PFSK-1 (cell line): ENCODE results near the gene GRAMD1A.

ENCODE experiments used
- FOXP2 ChIP-seq: optimal IDR thresholded peaks from 2 replicates; pipeline ENCODE3; 2011; ENCODE audit warnings: borderline replicate concordance, control low read depth, inconsistent platforms; ENCODE audit not compliant: insufficient read depth; ENCODE audit errors: extremely low read length, extremely low read depth
- POLR2AphosphoS5 ChIP-seq: IDR thresholded peaks from 2 replicates; pipeline ENCODE4 v1.6.1; 2012; ENCODE audit warnings: low read depth, mild to moderate bottlenecking, control low read depth, low read length, moderate library complexity
- SIN3A ChIP-seq: IDR thresholded peaks from 2 replicates; pipeline ENCODE4 v1.6.1; 2012; ENCODE audit warnings: mild to moderate bottlenecking, low read length, moderate library complexity, borderline replicate concordance; ENCODE audit not compliant: insufficient read depth
- TAF1 ChIP-seq: IDR thresholded peaks from 2 replicates; pipeline ENCODE4 v1.6.1; 2012; ENCODE audit warnings: low read length, control low read depth, borderline replicate concordance; ENCODE audit not compliant: insufficient read depth
- TF ChIP-seq, protein P1 (sequence below), 2 experiments: IDR thresholded peaks; 2 replicates each; pipeline versions ENCODE4 v1.6.1 to v1.8.0; 2011 to 2012; ENCODE audit warnings: low read depth in 2 of 2, low read length in 2 of 2, control low read depth in 1 of 2, inconsistent platforms in 1 of 2, mild to moderate bottlenecking in 1 of 2, moderate library complexity in 1 of 2; ENCODE audit not compliant: insufficient read depth in 1 of 2

DNA sequence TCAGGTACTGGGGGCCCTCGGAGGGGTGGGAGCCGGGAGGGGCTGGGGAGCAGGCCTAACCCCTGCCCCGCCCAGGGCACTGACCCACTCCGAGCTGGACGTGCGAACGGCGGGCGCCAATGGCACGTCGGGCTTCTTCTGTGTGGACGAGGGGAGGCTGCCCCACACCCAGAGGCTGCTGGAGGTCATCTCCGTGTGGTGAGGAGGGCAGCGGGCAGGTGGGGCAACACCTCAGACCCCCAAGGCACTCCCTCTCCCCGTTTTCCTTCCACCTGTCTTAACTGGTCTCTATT, 59.6 kb downstream of the GRAMD1A start:
- TF ChIP-seq, protein P1, sequence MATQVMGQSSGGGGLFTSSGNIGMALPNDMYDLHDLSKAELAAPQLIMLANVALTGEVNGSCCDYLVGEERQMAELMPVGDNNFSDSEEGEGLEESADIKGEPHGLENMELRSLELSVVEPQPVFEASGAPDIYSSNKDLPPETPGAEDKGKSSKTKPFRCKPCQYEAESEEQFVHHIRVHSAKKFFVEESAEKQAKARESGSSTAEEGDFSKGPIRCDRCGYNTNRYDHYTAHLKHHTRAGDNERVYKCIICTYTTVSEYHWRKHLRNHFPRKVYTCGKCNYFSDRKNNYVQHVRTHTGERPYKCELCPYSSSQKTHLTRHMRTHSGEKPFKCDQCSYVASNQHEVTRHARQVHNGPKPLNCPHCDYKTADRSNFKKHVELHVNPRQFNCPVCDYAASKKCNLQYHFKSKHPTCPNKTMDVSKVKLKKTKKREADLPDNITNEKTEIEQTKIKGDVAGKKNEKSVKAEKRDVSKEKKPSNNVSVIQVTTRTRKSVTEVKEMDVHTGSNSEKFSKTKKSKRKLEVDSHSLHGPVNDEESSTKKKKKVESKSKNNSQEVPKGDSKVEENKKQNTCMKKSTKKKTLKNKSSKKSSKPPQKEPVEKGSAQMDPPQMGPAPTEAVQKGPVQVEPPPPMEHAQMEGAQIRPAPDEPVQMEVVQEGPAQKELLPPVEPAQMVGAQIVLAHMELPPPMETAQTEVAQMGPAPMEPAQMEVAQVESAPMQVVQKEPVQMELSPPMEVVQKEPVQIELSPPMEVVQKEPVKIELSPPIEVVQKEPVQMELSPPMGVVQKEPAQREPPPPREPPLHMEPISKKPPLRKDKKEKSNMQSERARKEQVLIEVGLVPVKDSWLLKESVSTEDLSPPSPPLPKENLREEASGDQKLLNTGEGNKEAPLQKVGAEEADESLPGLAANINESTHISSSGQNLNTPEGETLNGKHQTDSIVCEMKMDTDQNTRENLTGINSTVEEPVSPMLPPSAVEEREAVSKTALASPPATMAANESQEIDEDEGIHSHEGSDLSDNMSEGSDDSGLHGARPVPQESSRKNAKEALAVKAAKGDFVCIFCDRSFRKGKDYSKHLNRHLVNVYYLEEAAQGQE (IDR thresholded peaks at IDR 0.05; ENCODE audit: insufficient read depth in 1 of 2, low read depth in 2 of 2, low read length in 2 of 2), result no peak
- TF ChIP-seq POLR2AphosphoS5 (no peak), SIN3A (no peak), TAF1 (no peak), FOXP2 (no peak)
